ENCODE data around the gene SPAG16.

SPAG16 gene

GRCh38 chr2:213500881-213501280 is 216.6 kb downstream of the SPAG16 start:
- H3K9me3 ChIP-seq (ENCODE audit: control insufficient read depth, insufficient read depth, low read depth, low read length) = no peaks in the 10 kb centered on the region
- CTCF ChIA-PET = no interaction called here
- POLR2A ChIA-PET = no interaction called here
- no peak overlapping the region for H3K27ac ChIP-seq (ENCODE audit: extremely low read depth, low read depth, low read length)
- no peak overlapping the region for H3K4me3 ChIP-seq (ENCODE audit: low read depth, low read length)
- H3K36me3 ChIP-seq (ENCODE audit: control insufficient read depth in 2 of 2, insufficient read depth in 1 of 2, low read length in 2 of 2) = no peaks in the 10 kb centered on the region
- TF ChIP-seq ZNF610 (tag by site-specific recombination; IDR thresholded peaks at IDR 0.05; ENCODE audit: borderline replicate concordance) (no peak), ZNF394 (tag by site-specific recombination; IDR thresholded peaks at IDR 0.05; ENCODE audit: borderline replicate concordance) (no peak), ZNF521 (tag by site-specific recombination; IDR thresholded peaks at IDR 0.05) (no peak)
- TF ChIP-seq, protein P1, sequence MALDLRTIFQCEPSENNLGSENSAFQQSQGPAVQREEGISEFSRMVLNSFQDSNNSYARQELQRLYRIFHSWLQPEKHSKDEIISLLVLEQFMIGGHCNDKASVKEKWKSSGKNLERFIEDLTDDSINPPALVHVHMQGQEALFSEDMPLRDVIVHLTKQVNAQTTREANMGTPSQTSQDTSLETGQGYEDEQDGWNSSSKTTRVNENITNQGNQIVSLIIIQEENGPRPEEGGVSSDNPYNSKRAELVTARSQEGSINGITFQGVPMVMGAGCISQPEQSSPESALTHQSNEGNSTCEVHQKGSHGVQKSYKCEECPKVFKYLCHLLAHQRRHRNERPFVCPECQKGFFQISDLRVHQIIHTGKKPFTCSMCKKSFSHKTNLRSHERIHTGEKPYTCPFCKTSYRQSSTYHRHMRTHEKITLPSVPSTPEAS (tag by site-specific recombination; IDR thresholded peaks at IDR 0.05) = no peak
- no peaks in the 10 kb centered on the region for H3K4me1 ChIP-seq (ENCODE audit: control insufficient read depth, insufficient read depth, low read length)

GRCh38 chr2:213524164-213524563 is 239.9 kb downstream of the SPAG16 start:
- H3K9me3 ChIP-seq (ENCODE audit: control insufficient read depth, insufficient read depth, low read depth, low read length) = no peaks in the 10 kb centered on the region
- H3K4me1 ChIP-seq (ENCODE audit: control insufficient read depth, insufficient read depth, low read length) = no peaks in the 10 kb centered on the region
- TF ChIP-seq PBX3 (CRISPR knock-in tag; IDR thresholded peaks at IDR 0.05) = no peak
- TF ChIP-seq TRIM28 (IDR thresholded peaks at IDR 0.05; ENCODE audit: borderline replicate concordance, low read length) = peak; percentile 81; the same call in 1 of the 2 replicates
- TF ChIP-seq SETDB1 (IDR thresholded peaks at IDR 0.05; ENCODE audit: insufficient read length, low read length) = peak; percentile 62
- no peaks in the 10 kb centered on the region for H3K36me3 ChIP-seq (ENCODE audit: control insufficient read depth in 2 of 2, insufficient read depth in 1 of 2, low read length in 2 of 2)
- CTCF ChIA-PET = interaction anchor here (0.7 kb wide), 1 partner anchor 120 kb away, joined by 3 read pairs; no protein-coding TSS in a partner anchor
- no peak overlapping the region for H3K4me3 ChIP-seq (ENCODE audit: low read depth, low read length)
- no peak overlapping the region for H3K27ac ChIP-seq (ENCODE audit: extremely low read depth, low read depth, low read length)
- POLR2A ChIA-PET = no interaction called here

DNA sequence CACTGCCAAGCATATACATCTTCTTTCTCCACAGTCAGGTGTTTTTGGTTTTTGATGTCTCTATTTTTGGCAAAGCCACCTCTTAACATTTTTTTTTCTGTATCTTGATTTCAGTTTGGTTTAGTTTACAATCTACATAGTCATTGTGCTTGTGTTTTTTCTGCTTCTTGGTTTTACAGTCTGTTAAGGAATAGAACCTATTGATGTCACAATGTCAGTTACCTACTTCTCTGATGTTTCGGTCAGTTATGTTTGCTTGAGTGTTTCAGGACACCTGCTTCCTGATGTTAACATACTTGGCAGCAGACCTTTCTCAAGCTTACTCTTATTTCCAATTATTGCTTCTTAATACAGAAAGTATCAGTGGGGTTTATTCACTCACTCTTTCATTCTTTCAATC is 253.3 kb downstream of the SPAG16 start:
- H3K4me3 ChIP-seq (ENCODE audit: low read depth, low read length) = no peak overlapping the region
- ChIA-PET CTCF (no interaction called here), POLR2A (no interaction called here)
- no peaks in the 10 kb centered on the region for H3K36me3 ChIP-seq (ENCODE audit: control insufficient read depth in 2 of 2, insufficient read depth in 1 of 2, low read length in 2 of 2)
- H3K4me1 ChIP-seq (ENCODE audit: control insufficient read depth, insufficient read depth, low read length) = no peaks in the 10 kb centered on the region
- no peak overlapping the region for H3K27ac ChIP-seq (ENCODE audit: extremely low read depth, low read depth, low read length)
- no peaks in the 10 kb centered on the region for H3K9me3 ChIP-seq (ENCODE audit: control insufficient read depth, insufficient read depth, low read depth, low read length)
- no peak for TF ChIP-seq ZNF292 (tag by site-specific recombination; IDR thresholded peaks at IDR 0.05; ENCODE audit: borderline replicate concordance, low read depth)
- TF ChIP-seq, protein P2, sequence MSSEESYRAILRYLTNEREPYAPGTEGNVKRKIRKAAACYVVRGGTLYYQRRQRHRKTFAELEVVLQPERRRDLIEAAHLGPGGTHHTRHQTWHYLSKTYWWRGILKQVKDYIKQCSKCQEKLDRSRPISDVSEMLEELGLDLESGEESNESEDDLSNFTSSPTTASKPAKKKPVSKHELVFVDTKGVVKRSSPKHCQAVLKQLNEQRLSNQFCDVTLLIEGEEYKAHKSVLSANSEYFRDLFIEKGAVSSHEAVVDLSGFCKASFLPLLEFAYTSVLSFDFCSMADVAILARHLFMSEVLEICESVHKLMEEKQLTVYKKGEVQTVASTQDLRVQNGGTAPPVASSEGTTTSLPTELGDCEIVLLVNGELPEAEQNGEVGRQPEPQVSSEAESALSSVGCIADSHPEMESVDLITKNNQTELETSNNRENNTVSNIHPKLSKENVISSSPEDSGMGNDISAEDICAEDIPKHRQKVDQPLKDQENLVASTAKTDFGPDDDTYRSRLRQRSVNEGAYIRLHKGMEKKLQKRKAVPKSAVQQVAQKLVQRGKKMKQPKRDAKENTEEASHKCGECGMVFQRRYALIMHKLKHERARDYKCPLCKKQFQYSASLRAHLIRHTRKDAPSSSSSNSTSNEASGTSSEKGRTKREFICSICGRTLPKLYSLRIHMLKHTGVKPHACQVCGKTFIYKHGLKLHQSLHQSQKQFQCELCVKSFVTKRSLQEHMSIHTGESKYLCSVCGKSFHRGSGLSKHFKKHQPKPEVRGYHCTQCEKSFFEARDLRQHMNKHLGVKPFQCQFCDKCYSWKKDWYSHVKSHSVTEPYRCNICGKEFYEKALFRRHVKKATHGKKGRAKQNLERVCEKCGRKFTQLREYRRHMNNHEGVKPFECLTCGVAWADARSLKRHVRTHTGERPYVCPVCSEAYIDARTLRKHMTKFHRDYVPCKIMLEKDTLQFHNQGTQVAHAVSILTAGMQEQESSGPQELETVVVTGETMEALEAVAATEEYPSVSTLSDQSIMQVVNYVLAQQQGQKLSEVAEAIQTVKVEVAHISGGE (tag by site-specific recombination; conservative IDR thresholded peaks at IDR 0.05; ENCODE audit: low read depth) = no peak
- no peak for TF ChIP-seq ZBTB7A (tag by site-specific recombination; IDR thresholded peaks at IDR 0.05; ENCODE audit: low read depth)
- TF ChIP-seq, protein P3, sequence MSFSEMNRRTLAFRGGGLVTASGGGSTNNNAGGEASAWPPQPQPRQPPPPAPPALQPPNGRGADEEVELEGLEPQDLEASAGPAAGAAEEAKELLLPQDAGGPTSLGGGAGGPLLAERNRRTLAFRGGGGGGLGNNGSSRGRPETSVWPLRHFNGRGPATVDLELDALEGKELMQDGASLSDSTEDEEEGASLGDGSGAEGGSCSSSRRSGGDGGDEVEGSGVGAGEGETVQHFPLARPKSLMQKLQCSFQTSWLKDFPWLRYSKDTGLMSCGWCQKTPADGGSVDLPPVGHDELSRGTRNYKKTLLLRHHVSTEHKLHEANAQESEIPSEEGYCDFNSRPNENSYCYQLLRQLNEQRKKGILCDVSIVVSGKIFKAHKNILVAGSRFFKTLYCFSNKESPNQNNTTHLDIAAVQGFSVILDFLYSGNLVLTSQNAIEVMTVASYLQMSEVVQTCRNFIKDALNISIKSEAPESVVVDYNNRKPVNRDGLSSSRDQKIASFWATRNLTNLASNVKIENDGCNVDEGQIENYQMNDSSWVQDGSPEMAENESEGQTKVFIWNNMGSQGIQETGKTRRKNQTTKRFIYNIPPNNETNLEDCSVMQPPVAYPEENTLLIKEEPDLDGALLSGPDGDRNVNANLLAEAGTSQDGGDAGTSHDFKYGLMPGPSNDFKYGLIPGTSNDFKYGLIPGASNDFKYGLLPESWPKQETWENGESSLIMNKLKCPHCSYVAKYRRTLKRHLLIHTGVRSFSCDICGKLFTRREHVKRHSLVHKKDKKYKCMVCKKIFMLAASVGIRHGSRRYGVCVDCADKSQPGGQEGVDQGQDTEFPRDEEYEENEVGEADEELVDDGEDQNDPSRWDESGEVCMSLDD (tag by site-specific recombination; IDR thresholded peaks at IDR 0.05) = no peak
- TF ChIP-seq TRIM28 (IDR thresholded peaks at IDR 0.05; ENCODE audit: borderline replicate concordance, low read length) = no peak
- no peak for TF ChIP-seq ZNF391 (tag by site-specific recombination; IDR thresholded peaks at IDR 0.05; ENCODE audit: borderline replicate concordance, low read depth)
- no peak for TF ChIP-seq PRDM10 (tag by site-specific recombination; IDR thresholded peaks at IDR 0.05)
- TF ChIP-seq ZNF571 (tag by site-specific recombination; IDR thresholded peaks at IDR 0.05) = no peak
- TF ChIP-seq ZNF792 (tag by site-specific recombination; IDR thresholded peaks at IDR 0.05) = no peak
- no peak for TF ChIP-seq GLI4 (tag by site-specific recombination; IDR thresholded peaks at IDR 0.05)
- no peak for TF ChIP-seq ZNF521 (tag by site-specific recombination; IDR thresholded peaks at IDR 0.05)
- no peak for TF ChIP-seq ZNF677 (tag by site-specific recombination; IDR thresholded peaks at IDR 0.05)
- TF ChIP-seq ZNF785 (tag by site-specific recombination; IDR thresholded peaks at IDR 0.05) = no peak
- no peak for TF ChIP-seq ZNF354C (tag by site-specific recombination; IDR thresholded peaks at IDR 0.05; ENCODE audit: borderline replicate concordance, low read depth)
